Neural cell (in vitro differentiated cells): ENCODE data around the gene MYO1G. TPM values are rescaled to one million over a fixed set of nuclear protein-coding genes. Genes with fewer than 3 reads are reported as not detected.

Source experiments
- H2AFZ ChIP-seq: fragments of 200-600, 300-800 bp; sonication (generic), shearing (Covaris generic); 2 replicates; pipeline ENCODE4 v1.6.0; 2014; ENCODE audit warnings: low read depth, mild to moderate bottlenecking, antibody characterized with exemption, low read length, moderate library complexity
- H3F3A ChIP-seq: fragments of 200-600 bp; shearing (Covaris generic); 2 replicates; pipeline ENCODE4 v1.6.1; 2016; ENCODE audit warnings: mild to moderate bottlenecking, moderate library complexity, mixed read lengths, antibody characterized with exemption, low read length; ENCODE audit not compliant: insufficient read depth, poor library complexity, severe bottlenecking
- H3K27ac ChIP-seq: fragments of 200-600, 300-800 bp; sonication (generic), shearing (Covaris generic); 2 replicates; pipeline ENCODE4 v1.5.1; 2014; ENCODE audit warnings: mild to moderate bottlenecking, low read length, moderate library complexity
- H3K27me3 ChIP-seq: fragments of 300-800, 200-600 bp; sonication (generic), shearing (Covaris generic); 2 replicates; pipeline ENCODE4 v1.6.0; 2014; ENCODE audit warnings: mild to moderate bottlenecking, low read depth, low read length, moderate library complexity; ENCODE audit not compliant: insufficient read depth
- H3K36me3 ChIP-seq: fragments of 300-800, 200-600 bp; sonication (generic), shearing (Covaris generic); 2 replicates; pipeline ENCODE4 v1.5.1; 2014; ENCODE audit warnings: mild to moderate bottlenecking, antibody characterized with exemption, low read length, moderate library complexity; ENCODE audit not compliant: insufficient read depth
- H3K4me2 ChIP-seq: fragments of 300-800, 200-600 bp; sonication (generic), shearing (Covaris generic); 2 replicates; pipeline ENCODE4 v1.6.0; 2014; ENCODE audit warnings: mild to moderate bottlenecking, low read length
- H3K4me3 ChIP-seq: fragments of 300-800, 200-600 bp; sonication (generic), shearing (Covaris generic); 2 replicates; pipeline ENCODE4 v1.5.1; 2014; ENCODE audit warnings: mild to moderate bottlenecking, low read length, moderate library complexity
- H3K79me2 ChIP-seq: fragments of 200-600 bp; shearing (Covaris generic); replicated peaks from 2 replicates; pipeline ENCODE4 v1.6.0; 2014; ENCODE audit warnings: mild to moderate bottlenecking, low read length, moderate library complexity; ENCODE audit not compliant: insufficient read depth
- H3K9ac ChIP-seq: fragments of 300-800, 200-600 bp; sonication (generic), shearing (Covaris generic); 2 replicates; pipeline ENCODE4 v1.6.1; 2016; ENCODE audit warnings: mild to moderate bottlenecking, low read length, mixed read lengths
- H3K9me2 ChIP-seq: fragments of 200-600 bp; shearing (Covaris generic); 2 replicates; pipeline ENCODE4 v1.6.1; 2016; ENCODE audit warnings: mild to moderate bottlenecking, low read length, mixed read lengths; ENCODE audit not compliant: insufficient read depth
- H3K9me3 ChIP-seq: fragments of 200-600, 300-800 bp; sonication (generic), shearing (Covaris generic); 2 replicates; pipeline ENCODE4 v1.6.1; 2016; ENCODE audit warnings: mild to moderate bottlenecking, mixed run types, low read length, moderate library complexity, mixed read lengths
- H4K20me1 ChIP-seq: fragments of 200-600 bp; shearing (Covaris generic); 2 replicates; pipeline ENCODE4 v1.6.1; 2016; ENCODE audit warnings: mild to moderate bottlenecking, mixed run types; ENCODE audit not compliant: insufficient read depth
- EP300 ChIP-seq: fragments of 450-650 bp; conservative IDR thresholded peaks from 2 replicates; pipeline ENCODE4 v1.6.1; 2014; ENCODE audit warnings: antibody characterized with exemption, mild to moderate bottlenecking, moderate library complexity; ENCODE audit not compliant: poor library complexity, severe bottlenecking
- EZH2 ChIP-seq: fragments of 200-600, 300-800 bp; shearing (Covaris generic), sonication (generic); IDR thresholded peaks from 2 replicates; pipeline ENCODE4 v1.6.1; 2014; ENCODE audit warnings: antibody characterized with exemption, low read length, borderline replicate concordance, mild to moderate bottlenecking; ENCODE audit not compliant: insufficient read depth, poor library complexity, severe bottlenecking
- MXI1 ChIP-seq: fragments of 450-650 bp; conservative IDR thresholded peaks from 2 replicates; pipeline ENCODE4 v1.6.1; 2014; ENCODE audit warnings: antibody characterized with exemption, mild to moderate bottlenecking; ENCODE audit not compliant: poor library complexity, severe bottlenecking
- POLR2AphosphoS5 ChIP-seq: IDR thresholded peaks from 2 replicates; pipeline ENCODE4 v1.6.1; 2012
- RAD21 ChIP-seq: fragments of 450-650 bp; conservative IDR thresholded peaks from 2 replicates; pipeline ENCODE4 v1.6.1; 2014; ENCODE audit warnings: antibody characterized with exemption, mild to moderate bottlenecking, moderate library complexity
- SMC3 ChIP-seq: fragments of 450-650 bp; conservative IDR thresholded peaks from 2 replicates; pipeline ENCODE4 v1.6.1; 2014; ENCODE audit warnings: antibody characterized with exemption, mild to moderate bottlenecking, moderate library complexity; ENCODE audit not compliant: poor library complexity
- TAF1 ChIP-seq: IDR thresholded peaks from 2 replicates; pipeline ENCODE4 v1.6.1; 2012; ENCODE audit warnings: low read depth
- polyA plus RNA-seq: library from polyadenylated mRNA; depleted of rRNA; stranded (reverse); fragments of >200 nt; gene quantifications from 2 replicates; pipeline ENCODE4 v1.2.3, GENCODE V29; 2014
- TF ChIP-seq, protein P1 (sequence below): fragments of 450-650 bp; IDR thresholded peaks from 2 replicates; pipeline ENCODE4 v1.5.1; 2014; ENCODE audit warnings: antibody characterized with exemption, mild to moderate bottlenecking, moderate library complexity; ENCODE audit not compliant: poor library complexity, severe bottlenecking
- TF ChIP-seq, protein P2 (sequence below): IDR thresholded peaks from 2 replicates; pipeline ENCODE4 v1.6.1; 2012; ENCODE audit warnings: borderline replicate concordance

The MYO1G gene
- polyA plus RNA-seq, 1 donor from 2014 or later = 0.38 TPM

DNA sequence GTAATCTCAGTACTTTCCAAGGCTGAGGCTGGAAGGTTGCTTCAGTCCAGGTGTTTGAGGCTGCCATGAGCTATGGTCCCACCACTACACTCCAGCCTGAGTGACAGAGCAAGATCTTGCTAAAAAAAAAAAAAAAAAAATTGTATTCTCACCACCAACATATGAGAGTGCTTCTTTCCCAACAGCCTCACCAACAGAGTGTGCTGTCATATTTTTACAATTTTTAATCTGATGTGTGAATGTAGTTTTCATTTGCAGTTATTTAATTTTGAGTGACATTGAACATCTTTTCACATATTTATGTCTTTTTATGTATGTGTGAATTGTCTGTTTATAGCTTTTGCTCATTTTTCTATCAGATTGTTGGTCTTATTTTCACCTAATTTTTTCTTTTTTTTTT, 35.2 kb downstream of the MYO1G start:
- Histone ChIP-seq H3K4me3 (no peak overlapping the region), H3K36me3 (no peaks in the 10 kb centered on the region), H3K9ac (no peak overlapping the region), H3K9me2 (no peaks in the 10 kb centered on the region), H3K79me2 (no peaks in the 10 kb centered on the region), H3K4me2 (no peak overlapping the region), H3K9me3 (no peaks in the 10 kb centered on the region), H2AFZ (no peak overlapping the region), H3F3A (no peaks in the 10 kb centered on the region), H3K27me3 (no peaks in the 10 kb centered on the region), H3K27ac (no peak overlapping the region), H4K20me1 (no peaks in the 10 kb centered on the region)
- TF ChIP-seq MXI1 (no peak), RAD21 (no peak)

DNA sequence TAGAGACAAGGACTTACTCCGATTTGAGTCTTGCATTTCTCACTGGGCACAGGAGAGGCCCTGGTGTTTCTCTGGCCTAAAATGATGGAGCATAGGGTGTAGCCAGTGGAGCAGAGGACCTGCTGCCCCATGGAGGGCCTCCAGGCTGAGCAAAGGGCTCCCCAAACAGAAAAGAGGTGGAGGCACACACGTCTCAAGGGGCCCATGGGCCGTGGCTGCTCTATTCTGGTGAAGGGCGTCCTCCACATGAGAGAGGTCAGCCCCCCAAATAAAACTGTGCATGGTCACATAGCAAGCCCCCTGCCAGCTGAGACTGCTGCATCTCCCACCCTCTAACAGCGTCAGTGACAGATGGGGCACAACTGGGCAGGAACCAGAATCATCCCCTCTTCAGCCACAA, 41.4 kb downstream of the MYO1G start:
- Histone ChIP-seq H3K4me3 (no peak overlapping the region), H3K79me2 (no peaks in the 10 kb centered on the region), H3K4me2 (no peak overlapping the region), H3K27ac (no peak overlapping the region), H3F3A (no peaks in the 10 kb centered on the region), H3K9ac (no peak overlapping the region), H3K9me2 (no peaks in the 10 kb centered on the region), H3K9me3 (no peaks in the 10 kb centered on the region), H3K36me3 (no peaks in the 10 kb centered on the region), H4K20me1 (no peaks in the 10 kb centered on the region), H3K27me3 (no peaks in the 10 kb centered on the region), H2AFZ (no peak overlapping the region)
- TF ChIP-seq, protein P1, sequence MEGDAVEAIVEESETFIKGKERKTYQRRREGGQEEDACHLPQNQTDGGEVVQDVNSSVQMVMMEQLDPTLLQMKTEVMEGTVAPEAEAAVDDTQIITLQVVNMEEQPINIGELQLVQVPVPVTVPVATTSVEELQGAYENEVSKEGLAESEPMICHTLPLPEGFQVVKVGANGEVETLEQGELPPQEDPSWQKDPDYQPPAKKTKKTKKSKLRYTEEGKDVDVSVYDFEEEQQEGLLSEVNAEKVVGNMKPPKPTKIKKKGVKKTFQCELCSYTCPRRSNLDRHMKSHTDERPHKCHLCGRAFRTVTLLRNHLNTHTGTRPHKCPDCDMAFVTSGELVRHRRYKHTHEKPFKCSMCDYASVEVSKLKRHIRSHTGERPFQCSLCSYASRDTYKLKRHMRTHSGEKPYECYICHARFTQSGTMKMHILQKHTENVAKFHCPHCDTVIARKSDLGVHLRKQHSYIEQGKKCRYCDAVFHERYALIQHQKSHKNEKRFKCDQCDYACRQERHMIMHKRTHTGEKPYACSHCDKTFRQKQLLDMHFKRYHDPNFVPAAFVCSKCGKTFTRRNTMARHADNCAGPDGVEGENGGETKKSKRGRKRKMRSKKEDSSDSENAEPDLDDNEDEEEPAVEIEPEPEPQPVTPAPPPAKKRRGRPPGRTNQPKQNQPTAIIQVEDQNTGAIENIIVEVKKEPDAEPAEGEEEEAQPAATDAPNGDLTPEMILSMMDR = no peak
- TF ChIP-seq EZH2 (no peak), MXI1 (no peak), POLR2AphosphoS5 (no peak), TAF1 (no peak), RAD21 (no peak), EP300 (no peak), SMC3 (no peak)
- TF ChIP-seq, protein P2, sequence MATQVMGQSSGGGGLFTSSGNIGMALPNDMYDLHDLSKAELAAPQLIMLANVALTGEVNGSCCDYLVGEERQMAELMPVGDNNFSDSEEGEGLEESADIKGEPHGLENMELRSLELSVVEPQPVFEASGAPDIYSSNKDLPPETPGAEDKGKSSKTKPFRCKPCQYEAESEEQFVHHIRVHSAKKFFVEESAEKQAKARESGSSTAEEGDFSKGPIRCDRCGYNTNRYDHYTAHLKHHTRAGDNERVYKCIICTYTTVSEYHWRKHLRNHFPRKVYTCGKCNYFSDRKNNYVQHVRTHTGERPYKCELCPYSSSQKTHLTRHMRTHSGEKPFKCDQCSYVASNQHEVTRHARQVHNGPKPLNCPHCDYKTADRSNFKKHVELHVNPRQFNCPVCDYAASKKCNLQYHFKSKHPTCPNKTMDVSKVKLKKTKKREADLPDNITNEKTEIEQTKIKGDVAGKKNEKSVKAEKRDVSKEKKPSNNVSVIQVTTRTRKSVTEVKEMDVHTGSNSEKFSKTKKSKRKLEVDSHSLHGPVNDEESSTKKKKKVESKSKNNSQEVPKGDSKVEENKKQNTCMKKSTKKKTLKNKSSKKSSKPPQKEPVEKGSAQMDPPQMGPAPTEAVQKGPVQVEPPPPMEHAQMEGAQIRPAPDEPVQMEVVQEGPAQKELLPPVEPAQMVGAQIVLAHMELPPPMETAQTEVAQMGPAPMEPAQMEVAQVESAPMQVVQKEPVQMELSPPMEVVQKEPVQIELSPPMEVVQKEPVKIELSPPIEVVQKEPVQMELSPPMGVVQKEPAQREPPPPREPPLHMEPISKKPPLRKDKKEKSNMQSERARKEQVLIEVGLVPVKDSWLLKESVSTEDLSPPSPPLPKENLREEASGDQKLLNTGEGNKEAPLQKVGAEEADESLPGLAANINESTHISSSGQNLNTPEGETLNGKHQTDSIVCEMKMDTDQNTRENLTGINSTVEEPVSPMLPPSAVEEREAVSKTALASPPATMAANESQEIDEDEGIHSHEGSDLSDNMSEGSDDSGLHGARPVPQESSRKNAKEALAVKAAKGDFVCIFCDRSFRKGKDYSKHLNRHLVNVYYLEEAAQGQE = no peak

DNA sequence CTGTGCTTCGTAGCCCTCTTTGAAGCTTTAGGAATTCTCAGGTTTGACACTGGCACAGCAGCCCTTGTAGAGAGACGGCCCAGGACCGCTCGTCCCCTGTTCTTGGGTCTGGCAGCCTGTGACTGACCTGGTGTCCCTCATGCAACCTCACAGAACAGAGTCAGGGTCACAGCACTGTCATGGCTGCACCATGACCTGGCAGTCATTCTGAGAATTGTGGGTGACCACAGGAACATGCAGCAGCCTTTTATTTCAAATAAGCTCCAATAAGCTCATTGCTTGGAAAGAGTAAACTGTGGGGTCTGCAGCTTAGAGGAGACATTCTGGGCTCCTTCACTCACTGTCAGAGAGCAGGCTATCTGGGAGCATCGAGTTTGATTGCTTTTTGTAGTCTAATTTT, 42.5 kb downstream of the MYO1G start:
- H3K36me3 ChIP-seq = no peaks in the 10 kb centered on the region
- no peaks in the 10 kb centered on the region for H3K27me3 ChIP-seq
- H3K9ac ChIP-seq = no peak overlapping the region
- no peak overlapping the region for H2AFZ ChIP-seq
- no peaks in the 10 kb centered on the region for H3K9me2 ChIP-seq
- H3K4me2 ChIP-seq = no peak overlapping the region
- no peaks in the 10 kb centered on the region for H3K9me3 ChIP-seq
- H3K27ac ChIP-seq = no peak overlapping the region
- H3F3A ChIP-seq = no peaks in the 10 kb centered on the region
- H3K79me2 ChIP-seq = no peaks in the 10 kb centered on the region
- no peaks in the 10 kb centered on the region for H4K20me1 ChIP-seq
- no peak overlapping the region for H3K4me3 ChIP-seq
- no peak for TF ChIP-seq TAF1
- no peak for TF ChIP-seq EZH2
- TF ChIP-seq MXI1 = no peak
- no peak for TF ChIP-seq RAD21
- TF ChIP-seq, protein P1 = no peak
- TF ChIP-seq, protein P2 = no peak
- TF ChIP-seq EP300 = no peak
- TF ChIP-seq POLR2AphosphoS5 = no peak
- TF ChIP-seq SMC3 = no peak
